Osteoblast (primary cell): ENCODE data around the gene PTPRZ1. TPM values are rescaled to one million over a fixed set of nuclear protein-coding genes. Genes with fewer than 3 reads are reported as not detected.

Experiments
- DNase-seq: peaks from one replicate; pipeline ENCODE4 v3.0.0; 2011; ENCODE audit warnings: low spot score, mixed read lengths; ENCODE audit not compliant: insufficient read length; ENCODE audit errors: missing footprints
- H2AFZ ChIP-seq: 2 replicates; pipeline ENCODE4 v1.6.0; 2011; ENCODE audit warnings: mild to moderate bottlenecking, low read length
- H3K27ac ChIP-seq: 2 replicates; pipeline ENCODE4 v1.5.1; 2011; ENCODE audit warnings: mild to moderate bottlenecking, low read depth, low read length, moderate library complexity
- H3K27me3 ChIP-seq: 2 replicates; pipeline ENCODE4 v1.6.0; 2012; ENCODE audit warnings: mild to moderate bottlenecking, control low read depth, inconsistent platforms, low read length, moderate library complexity; ENCODE audit not compliant: insufficient read depth
- H3K36me3 ChIP-seq: 2 replicates; pipeline ENCODE4 v1.5.1; 2011; ENCODE audit warnings: mild to moderate bottlenecking, low read length, control low read depth, moderate library complexity; ENCODE audit not compliant: insufficient read depth
- H3K4me1 ChIP-seq: 2 replicates; pipeline ENCODE4 v1.5.1; 2011; ENCODE audit warnings: mild to moderate bottlenecking, low read length, control low read depth, moderate library complexity; ENCODE audit not compliant: insufficient read depth
- H3K4me2 ChIP-seq: 2 replicates; pipeline ENCODE4 v1.6.0; 2011; ENCODE audit warnings: mild to moderate bottlenecking, low read length; ENCODE audit not compliant: insufficient read depth
- H3K4me3 ChIP-seq: fragments of 200-600 bp; sonication (generic); 3 replicates; pipeline ENCODE4 v1.5.1; 2012; ENCODE audit warnings: mild to moderate bottlenecking, low read length, inconsistent platforms; ENCODE audit not compliant: insufficient read depth
- H3K79me2 ChIP-seq: 2 replicates; pipeline ENCODE4 v1.6.0; 2012; ENCODE audit warnings: mild to moderate bottlenecking, low read length, control low read depth, inconsistent platforms; ENCODE audit not compliant: insufficient read depth
- H3K9me3 ChIP-seq: 2 replicates; pipeline ENCODE4 v1.5.1; 2011; ENCODE audit warnings: low read depth, low read length, control low read depth
- H4K20me1 ChIP-seq: 2 replicates; pipeline ENCODE4 v1.6.0; 2012; ENCODE audit warnings: mild to moderate bottlenecking, low read length, control low read depth; ENCODE audit not compliant: insufficient read depth
- total RNA-seq: library from RNA; depleted of rRNA; stranded (reverse); fragments of >200 nt; gene quantifications from 2 replicates; pipeline ENCODE4 v1.2.3, GENCODE V29; 2012
- TF ChIP-seq, protein P1 (sequence below): IDR thresholded peaks from 2 replicates; pipeline ENCODE4 v1.5.1; 2011; ENCODE audit warnings: mild to moderate bottlenecking, low read depth, low read length, moderate library complexity; ENCODE audit errors: extremely low read depth

PTPRZ1 gene
- total RNA-seq, 1 donor = not detected

DNA sequence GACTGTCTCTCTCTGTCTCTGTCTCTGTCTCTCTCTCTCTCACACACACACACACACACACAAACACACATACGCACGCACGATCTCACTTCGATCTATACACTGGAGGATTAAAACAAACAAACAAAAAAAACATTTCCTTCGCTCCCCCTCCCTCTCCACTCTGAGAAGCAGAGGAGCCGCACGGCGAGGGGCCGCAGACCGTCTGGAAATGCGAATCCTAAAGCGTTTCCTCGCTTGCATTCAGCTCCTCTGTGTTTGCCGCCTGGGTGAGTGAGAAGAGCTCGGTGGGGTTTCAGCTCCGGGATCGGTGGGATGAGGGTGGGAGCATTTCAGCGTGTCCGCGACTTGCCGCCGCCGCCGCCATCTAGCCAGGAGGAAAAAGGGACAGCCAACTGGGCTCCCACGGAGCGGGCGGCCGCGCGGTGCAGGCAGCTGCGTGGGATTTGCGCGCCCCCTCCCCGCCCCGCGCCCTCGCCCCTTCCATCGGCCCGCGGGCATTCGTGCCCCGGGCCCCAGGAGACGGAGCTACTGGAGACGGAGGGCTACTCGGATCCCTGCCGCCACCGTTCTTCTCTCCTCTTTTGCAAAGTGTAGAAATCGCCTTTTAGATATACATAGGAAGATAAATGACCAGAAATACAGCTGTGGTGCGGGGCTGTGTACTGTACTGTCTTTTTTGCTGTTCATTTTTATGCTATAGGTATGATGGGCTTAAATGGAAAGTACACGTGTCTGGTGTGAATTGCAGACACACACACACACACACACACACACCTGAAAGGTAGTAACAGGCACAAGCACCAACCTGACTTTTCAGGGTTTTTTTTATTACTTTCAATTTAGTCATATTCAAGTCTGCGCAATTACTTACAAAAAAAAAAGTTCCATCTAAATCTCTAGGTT is 581 bp downstream of the PTPRZ1 start:
- Histone ChIP-seq H3K4me2 (peak overlapping the region; percentile 95), H3K4me1 (no peaks in the 10 kb centered on the region), H3K79me2 (no peaks in the 10 kb centered on the region), H4K20me1 (no peaks in the 10 kb centered on the region), H3K9me3 (no peaks in the 10 kb centered on the region), H3K27ac (no peak overlapping the region), H3K4me3 (peak overlapping the region; percentile 71), H3K36me3 (no peaks in the 10 kb centered on the region), H2AFZ (peak overlapping the region; percentile 89), H3K27me3 (peaks cover 37% of the 10 kb centered on the region)
- DNase-seq = peak; percentile 76
- TF ChIP-seq, protein P1, sequence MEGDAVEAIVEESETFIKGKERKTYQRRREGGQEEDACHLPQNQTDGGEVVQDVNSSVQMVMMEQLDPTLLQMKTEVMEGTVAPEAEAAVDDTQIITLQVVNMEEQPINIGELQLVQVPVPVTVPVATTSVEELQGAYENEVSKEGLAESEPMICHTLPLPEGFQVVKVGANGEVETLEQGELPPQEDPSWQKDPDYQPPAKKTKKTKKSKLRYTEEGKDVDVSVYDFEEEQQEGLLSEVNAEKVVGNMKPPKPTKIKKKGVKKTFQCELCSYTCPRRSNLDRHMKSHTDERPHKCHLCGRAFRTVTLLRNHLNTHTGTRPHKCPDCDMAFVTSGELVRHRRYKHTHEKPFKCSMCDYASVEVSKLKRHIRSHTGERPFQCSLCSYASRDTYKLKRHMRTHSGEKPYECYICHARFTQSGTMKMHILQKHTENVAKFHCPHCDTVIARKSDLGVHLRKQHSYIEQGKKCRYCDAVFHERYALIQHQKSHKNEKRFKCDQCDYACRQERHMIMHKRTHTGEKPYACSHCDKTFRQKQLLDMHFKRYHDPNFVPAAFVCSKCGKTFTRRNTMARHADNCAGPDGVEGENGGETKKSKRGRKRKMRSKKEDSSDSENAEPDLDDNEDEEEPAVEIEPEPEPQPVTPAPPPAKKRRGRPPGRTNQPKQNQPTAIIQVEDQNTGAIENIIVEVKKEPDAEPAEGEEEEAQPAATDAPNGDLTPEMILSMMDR = no peak

DNA sequence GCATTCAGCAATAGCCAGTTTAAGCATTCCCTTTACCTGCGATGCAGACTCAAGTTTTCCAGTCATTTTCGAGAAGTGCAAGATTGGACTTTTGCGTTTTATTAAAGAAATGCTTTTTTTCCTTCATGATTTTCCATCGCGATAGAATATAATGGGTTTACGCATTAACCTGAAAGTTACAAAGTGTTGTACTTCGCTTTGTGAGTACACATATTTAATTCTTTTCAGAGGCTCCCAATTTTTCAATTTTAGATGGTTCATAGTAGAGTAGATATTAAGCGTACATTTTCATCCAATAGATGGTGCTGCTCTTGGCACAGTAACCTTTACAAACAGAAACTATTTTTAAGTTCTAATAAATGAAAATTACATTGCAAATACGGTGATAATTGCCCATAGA is 1.3 kb downstream of the PTPRZ1 start:
- no peaks in the 10 kb centered on the region for H4K20me1 ChIP-seq
- H2AFZ ChIP-seq = no peak overlapping the region
- TF ChIP-seq, protein P1 = peak; percentile 5
- H3K4me2 ChIP-seq = peak overlapping the region; percentile 95
- H3K4me3 ChIP-seq = peak overlapping the region; percentile 71
- no peak for DNase-seq
- H3K9me3 ChIP-seq = no peaks in the 10 kb centered on the region
- no peaks in the 10 kb centered on the region for H3K36me3 ChIP-seq
- H3K27ac ChIP-seq = no peak overlapping the region
- H3K27me3 ChIP-seq = peaks cover 37% of the 10 kb centered on the region
- H3K79me2 ChIP-seq = no peaks in the 10 kb centered on the region
- H3K4me1 ChIP-seq = no peaks in the 10 kb centered on the region

- peaks cover 37% of the 10 kb centered on the region for H3K27me3 ChIP-seq
Measured at GRCh38 chr7:121875203-121875602, 2.2 kb downstream of the PTPRZ1 start.

More at GRCh38 chr7:121875203-121875602, 2.2 kb downstream of the PTPRZ1 start:
- Histone ChIP-seq H3K9me3 (no peaks in the 10 kb centered on the region), H3K27ac (no peak overlapping the region), H3K4me2 (no peak overlapping the region), H3K4me1 (no peaks in the 10 kb centered on the region), H2AFZ (no peak overlapping the region), H3K4me3 (no peak overlapping the region), H3K79me2 (no peaks in the 10 kb centered on the region), H4K20me1 (no peaks in the 10 kb centered on the region), H3K36me3 (no peaks in the 10 kb centered on the region)
- DNase-seq = no peak
- TF ChIP-seq, protein P1 = no peak
